DMS 273 (cell line): ENCODE results near the gene UMAD1.

Experiments used
- DNase-seq: peaks from one replicate; lab custom pipeline; 2025; ENCODE audit not compliant: unreplicated experiment; lab: John Stamatoyannopoulos, UW

UMAD1 gene

DNA sequence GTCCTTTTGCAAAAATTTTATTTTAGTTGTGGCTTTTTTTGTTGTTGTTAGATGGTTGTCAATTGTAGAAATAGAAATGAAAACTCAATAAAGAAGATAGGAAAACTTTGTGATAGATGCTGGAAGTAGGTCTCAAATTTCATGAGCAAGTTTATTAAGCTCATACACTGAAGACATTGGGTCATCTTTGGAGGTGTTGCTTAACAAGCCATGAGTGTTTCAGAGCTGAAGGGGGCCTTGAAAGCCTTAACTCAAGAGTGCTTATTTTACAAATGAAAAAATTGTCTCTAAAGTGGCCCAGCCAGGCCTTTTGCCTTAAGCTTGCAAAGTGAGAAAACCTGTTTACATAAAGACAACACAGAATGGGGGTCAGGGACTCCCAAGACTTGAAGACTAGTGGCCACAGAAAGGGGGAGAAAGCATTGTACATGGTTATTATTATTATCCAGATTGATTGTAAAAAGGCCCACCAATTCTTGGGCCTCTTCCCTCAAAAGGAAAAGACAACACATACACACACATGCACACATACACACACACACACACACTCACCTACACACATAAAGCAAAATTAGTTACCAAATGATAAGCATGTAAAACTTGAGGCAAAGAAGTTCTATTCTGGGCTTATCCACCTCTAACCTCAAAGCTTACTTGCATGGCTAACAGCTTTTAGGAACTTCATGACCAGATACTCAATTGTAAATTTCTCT, 278.3 kb downstream of the UMAD1 start:
- no peak for DNase-seq

DNA sequence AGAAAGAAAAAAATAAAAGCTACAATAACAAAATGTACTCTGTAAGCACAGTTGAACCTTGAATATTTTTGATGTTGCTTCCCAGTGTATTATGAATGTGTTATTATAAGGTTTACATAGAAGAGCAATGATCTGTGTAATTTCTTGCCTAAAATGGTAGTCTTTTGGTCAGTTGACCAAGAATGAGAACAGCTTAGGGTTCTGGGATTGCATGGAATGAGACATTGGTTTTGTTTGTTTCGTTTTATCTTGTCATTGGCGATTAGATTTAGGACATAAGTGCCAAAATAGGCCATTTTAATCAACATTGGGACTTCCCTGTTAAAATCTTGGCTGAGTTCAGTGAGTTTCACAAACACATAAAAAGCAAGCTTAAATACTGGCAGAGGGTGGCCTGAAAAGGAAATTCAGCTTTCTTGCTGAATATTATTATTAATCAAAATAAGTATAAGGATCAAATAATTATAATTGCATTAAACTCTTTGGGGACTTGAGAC, 278.9 kb downstream of the UMAD1 start:
- DNase-seq, result no peak

DNA sequence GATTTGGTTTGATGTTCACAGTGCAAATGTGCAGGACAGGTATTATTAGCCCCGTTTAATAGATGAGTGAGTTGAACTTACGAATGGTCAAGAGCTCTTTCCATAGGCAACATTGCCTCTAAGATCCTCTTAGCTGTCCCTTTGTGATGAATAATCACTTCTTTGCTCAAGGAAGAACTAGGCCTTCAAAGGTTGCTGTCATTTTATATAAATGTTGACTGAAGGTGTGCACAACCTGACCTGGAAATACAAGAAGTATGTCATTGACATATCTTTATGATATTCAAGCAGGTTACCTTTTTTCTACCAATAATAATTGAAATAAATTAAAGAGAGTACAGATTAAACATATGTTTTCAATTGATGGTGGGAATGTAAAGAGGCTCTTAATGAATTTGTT, 279.5 kb downstream of the UMAD1 start:
- no peak for DNase-seq

DNA sequence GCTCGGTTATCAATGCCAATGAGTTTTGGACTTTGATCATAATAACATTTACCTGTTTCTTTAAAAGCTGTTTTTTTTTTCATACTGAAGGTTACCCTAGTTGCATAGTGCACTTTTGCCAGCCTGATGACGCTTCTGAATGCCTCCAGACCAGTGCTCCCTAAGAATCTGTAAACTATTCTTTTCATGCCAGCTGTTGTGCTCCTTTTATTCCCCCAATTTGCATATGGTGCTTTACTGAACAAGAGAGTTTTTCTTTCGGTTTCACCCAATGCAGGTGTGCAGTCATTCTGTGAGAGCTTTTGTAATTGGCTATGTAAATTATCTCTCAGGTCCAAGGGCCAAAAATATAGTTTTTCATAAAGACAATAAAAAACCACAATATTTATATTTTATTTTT, 279.9 kb downstream of the UMAD1 start:
- peak; percentile 51 for DNase-seq

DNA sequence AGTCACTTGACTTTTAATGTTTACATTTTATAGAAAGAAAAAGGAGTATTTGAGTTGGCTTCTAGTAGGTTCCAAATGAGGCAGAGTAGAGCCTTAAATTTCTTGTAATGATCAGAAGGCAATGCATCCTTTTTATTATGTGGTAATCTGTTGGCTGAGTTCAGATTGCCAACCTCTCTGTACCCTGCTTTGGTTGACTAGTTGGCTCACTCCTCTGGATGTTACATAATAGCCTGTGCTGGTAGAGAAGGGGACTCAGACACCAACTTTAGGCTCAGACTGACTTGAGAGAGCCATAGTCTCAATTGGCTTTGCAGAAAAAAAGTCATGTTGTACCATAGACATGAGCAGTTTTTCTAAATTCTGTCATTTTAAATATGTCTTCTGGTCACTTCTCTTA, 281.3 kb downstream of the UMAD1 start:
- DNase-seq, result no peak

DNA sequence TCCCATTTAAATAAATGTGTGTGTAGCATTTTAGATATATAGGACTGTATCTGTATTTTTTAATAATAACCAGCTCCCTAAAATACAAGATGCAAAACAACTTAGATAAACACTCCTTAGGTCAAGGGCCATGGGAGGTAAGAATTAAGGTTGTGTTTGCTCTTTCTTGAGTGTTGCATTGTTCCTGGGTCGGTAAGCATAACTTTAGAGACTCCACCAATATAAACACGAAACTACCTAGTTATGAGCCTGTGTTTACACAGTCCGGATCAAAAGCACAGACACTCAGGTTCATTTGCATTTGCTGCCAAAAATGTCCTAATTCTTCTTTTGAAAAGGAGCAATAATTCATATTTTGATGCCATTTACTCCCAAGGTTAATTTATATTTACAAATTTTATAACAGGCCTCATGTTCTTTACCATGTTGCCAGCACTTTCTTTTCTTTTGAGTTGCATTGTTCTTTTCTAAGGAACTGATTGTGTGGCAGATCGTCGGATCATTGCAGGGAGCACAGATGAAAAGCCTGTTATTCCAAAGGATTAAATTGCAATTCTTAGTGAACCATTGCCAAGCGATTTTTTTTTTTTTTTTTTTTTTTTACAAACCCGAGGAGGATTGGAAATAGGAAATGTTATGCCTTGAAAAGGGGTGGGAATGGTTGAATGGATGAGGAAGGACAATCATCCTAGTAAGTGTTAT, 282.3 kb downstream of the UMAD1 start:
- no peak for DNase-seq

DNA sequence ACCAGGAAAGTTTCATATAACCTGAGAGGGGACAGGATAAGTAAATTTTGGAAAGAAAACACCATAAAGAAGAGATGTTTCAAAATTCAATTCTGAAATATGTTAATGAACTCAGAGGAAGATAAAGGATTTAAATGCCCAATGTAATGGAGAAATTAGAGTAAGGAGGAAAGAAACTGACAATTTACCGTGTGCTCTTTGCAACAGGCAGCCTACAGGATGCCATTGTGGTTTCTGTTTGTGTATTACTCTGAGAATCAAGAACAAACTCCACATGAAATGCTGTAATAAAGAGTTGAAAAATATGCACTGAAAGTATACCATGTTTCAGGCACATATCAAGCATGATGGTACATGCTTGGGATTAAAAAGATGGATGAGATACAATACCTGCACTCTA, 283.3 kb downstream of the UMAD1 start:
- no peak for DNase-seq

DNA sequence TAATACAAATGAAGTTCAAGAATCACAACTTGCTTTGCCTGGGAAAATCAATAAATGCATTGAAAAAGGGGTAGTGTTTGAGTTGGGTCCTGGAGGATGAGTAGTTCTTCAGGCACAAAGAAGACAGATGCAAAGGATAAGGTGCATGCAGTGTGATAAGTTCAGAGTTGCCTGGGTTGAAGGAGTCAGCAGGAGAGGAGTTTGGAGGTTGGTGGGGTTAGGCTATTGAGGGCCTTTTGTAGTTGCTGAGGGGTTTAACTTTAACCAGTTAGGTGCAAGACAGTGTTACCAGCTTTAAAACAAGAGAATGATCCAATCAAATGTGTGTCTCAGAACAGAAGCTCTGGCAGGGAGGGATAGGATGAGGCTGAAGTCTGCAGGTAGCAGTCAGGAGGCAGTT, 283.8 kb downstream of the UMAD1 start:
- no peak for DNase-seq
